CD14-positive monocyte (primary cell): ENCODE results near the gene AATK. TPM values are rescaled to one million over a fixed set of nuclear protein-coding genes. Genes with fewer than 3 reads are reported as not detected.

Experiments
- DNase-seq, 3 donors: peaks; one replicate each; pipeline ENCODE4 v3.0.0-alpha.2; 2011 to 2022
- H2AFZ ChIP-seq: 2 replicates; pipeline ENCODE4 v1.6.0; 2012; ENCODE audit warnings: mild to moderate bottlenecking, low read depth, low read length, inconsistent platforms; ENCODE audit not compliant: insufficient read depth, poor library complexity, severe bottlenecking
- H3K27ac ChIP-seq, 2 donors: 1 replicate in 1 of 2; 2 replicates in 1 of 2; pipeline ENCODE4 v1.5.1; 2012 to 2013; ENCODE audit warnings: low read length in 2 of 2, control low read depth in 1 of 2, inconsistent platforms in 1 of 2, low read depth in 1 of 2, mild to moderate bottlenecking in 1 of 2
- H3K27me3 ChIP-seq, 2 donors: one replicate each; pipeline versions ENCODE4 v1.6.0 to v1.6.1; 2011 to 2013; ENCODE audit warnings: low read length in 2 of 2; ENCODE audit not compliant: control insufficient read depth in 2 of 2, insufficient read depth in 2 of 2
- H3K36me3 ChIP-seq, 2 donors: replicated peaks in 1 of 2; 1 replicate in 1 of 2; 2 replicates in 1 of 2; pipeline versions ENCODE4 v1.5.1 to v1.6.1; 2012 to 2013; ENCODE audit warnings: low read length in 2 of 2, control low read depth in 1 of 2, inconsistent platforms in 1 of 2, mild to moderate bottlenecking in 1 of 2; ENCODE audit not compliant: insufficient read depth in 2 of 2, control insufficient read depth in 1 of 2
- H3K4me1 ChIP-seq, 2 donors: 1 replicate in 1 of 2; 2 replicates in 1 of 2; pipeline versions ENCODE4 v1.5.1 to v1.6.1; 2012 to 2013; ENCODE audit warnings: low read length in 2 of 2, control low read depth in 1 of 2, inconsistent platforms in 1 of 2, mild to moderate bottlenecking in 1 of 2, moderate library complexity in 1 of 2; ENCODE audit not compliant: insufficient read depth in 2 of 2, control insufficient read depth in 1 of 2
- H3K4me2 ChIP-seq: replicated peaks from 2 replicates; pipeline ENCODE3; 2012; ENCODE audit warnings: low read length, moderate library complexity, mild to moderate bottlenecking; ENCODE audit not compliant: poor library complexity, severe bottlenecking; ENCODE audit errors: extremely low read depth
- H3K4me3 ChIP-seq, 3 experiments: fragments of 200-600 bp in 1 of 3; sonication (generic) in 1 of 3; replicated peaks in 1 of 3; 1 replicate in 2 of 3; 2 replicates in 1 of 3; pipeline ENCODE4 v1.5.1; 2011 to 2013; ENCODE audit warnings: low read length in 3 of 3, mild to moderate bottlenecking in 3 of 3, control low read depth in 2 of 3, low read depth in 2 of 3, inconsistent platforms in 1 of 3, moderate library complexity in 1 of 3
- H3K79me2 ChIP-seq: 2 replicates; pipeline ENCODE4 v1.6.0; 2012; ENCODE audit warnings: mild to moderate bottlenecking, control low read depth, inconsistent platforms, low read length, moderate library complexity; ENCODE audit not compliant: insufficient read depth
- H3K9ac ChIP-seq: 2 replicates; pipeline ENCODE4 v1.6.0; 2017; ENCODE audit warnings: low read length, mild to moderate bottlenecking; ENCODE audit not compliant: insufficient read depth, poor library complexity, severe bottlenecking
- H3K9me3 ChIP-seq, 2 donors: replicated peaks in 1 of 2; 1 replicate in 1 of 2; 2 replicates in 1 of 2; pipeline versions ENCODE4 v1.5.1 to v1.6.1; 2012 to 2013; ENCODE audit warnings: low read length in 2 of 2, control low read depth in 1 of 2; ENCODE audit not compliant: control insufficient read depth in 1 of 2, insufficient read depth in 1 of 2
- H4K20me1 ChIP-seq: 2 replicates; pipeline ENCODE4 v1.6.0; 2012; ENCODE audit warnings: mild to moderate bottlenecking, low read length, control low read depth, moderate library complexity; ENCODE audit not compliant: insufficient read depth
- H3K27ac Mint-ChIP-seq, 7 donors: one replicate each; pipeline ENCODE4 v1.8.0; 2020; ENCODE audit warnings: mild to moderate bottlenecking in 7 of 7, mixed read lengths in 7 of 7, moderate library complexity in 6 of 7, inconsistent platforms in 2 of 7
- H3K27me3 Mint-ChIP-seq, 3 donors: one replicate each; pipeline ENCODE4 v1.8.0; 2021 to 2022; ENCODE audit warnings: low read depth in 3 of 3, mild to moderate bottlenecking in 3 of 3, mixed read lengths in 3 of 3, moderate library complexity in 3 of 3, inconsistent platforms in 1 of 3
- H3K36me3 Mint-ChIP-seq, 2 donors: one replicate each; pipeline ENCODE4 v1.8.0; 2020; ENCODE audit warnings: mixed read lengths in 2 of 2, inconsistent platforms in 1 of 2, mild to moderate bottlenecking in 1 of 2
- H3K4me1 Mint-ChIP-seq: one replicate; pipeline ENCODE4 v1.8.0; 2020; ENCODE audit warnings: mild to moderate bottlenecking, mixed read lengths
- H3K4me3 Mint-ChIP-seq, 2 donors: one replicate each; pipeline ENCODE4 v1.8.0; 2020; ENCODE audit warnings: mild to moderate bottlenecking in 2 of 2, mixed read lengths in 2 of 2, moderate library complexity in 1 of 2
- H3K9me3 Mint-ChIP-seq, 7 donors: one replicate each; pipeline ENCODE4 v1.8.0; 2020 to 2022; ENCODE audit warnings: mixed read lengths in 7 of 7, mild to moderate bottlenecking in 6 of 7, moderate library complexity in 6 of 7, inconsistent platforms in 2 of 7
- WGBS: methylation state at CpG from one replicate; pipeline ENCODE4 v1.1.5; 2013; ENCODE audit warnings: missing lambda C conversion rate; ENCODE audit not compliant: insufficient coverage; 5-methylcytosine and 5-hydroxymethylcytosine counted together
- intact Hi-C, 2 donors: fragments of 100-400 bp; cut with micrococcal nuclease; formaldehyde crosslinking; loops; one replicate each; pipeline versions ENCODE4 v1.15.0 to v1.15.1; 2023
- polyA plus RNA-seq, 3 donors: library from polyadenylated mRNA; depleted of rRNA in 1 of 3; unstranded in 2 of 3; stranded (reverse) in 1 of 3; fragments of 300-500 nt in 2 of 3; fragments of >200 nt in 1 of 3; fragmentation: Illumina TruSeq in 2 of 3; gene quantifications; 1 replicate in 2 of 3; 2 replicates in 1 of 3; pipeline ENCODE4 v1.2.3, GENCODE V29; 2012 to 2021
- TF ChIP-seq, protein P1 (sequence below): fragments of 200-600 bp; IDR thresholded peaks from one replicate; pipeline ENCODE4 v1.8.0; 2022; ENCODE audit warnings: antibody characterized with exemption, mild to moderate bottlenecking

Gene AATK
- polyA plus RNA-seq, 3 donors, result 0.93 to 15.3 (median 2.0) TPM

DNA sequence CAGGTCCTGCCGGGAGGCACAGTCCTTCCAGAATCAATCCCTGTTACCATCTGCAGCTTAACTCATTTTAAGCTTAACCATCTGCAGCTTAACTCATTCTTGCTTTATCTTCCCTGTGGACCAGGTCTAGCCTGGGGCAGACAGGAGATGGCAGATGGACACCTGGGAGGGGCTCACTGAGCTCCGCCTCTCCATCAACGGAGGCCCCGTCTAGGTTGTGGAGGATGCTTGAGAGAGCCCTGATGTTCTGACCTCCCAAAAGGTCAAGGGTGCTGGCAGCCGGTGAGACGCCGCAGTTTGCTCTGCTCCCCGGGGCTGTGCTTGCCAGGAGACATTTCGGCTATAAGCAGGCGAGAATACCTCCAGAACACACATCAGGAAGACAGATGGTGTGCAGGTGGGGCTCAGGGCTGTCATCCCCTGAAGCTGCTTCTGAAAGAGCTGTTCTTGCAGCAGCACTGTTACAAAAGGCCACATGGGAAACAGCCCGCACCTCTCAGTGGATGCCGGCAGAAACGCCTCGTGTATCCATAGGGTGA lies 89.8 kb downstream of the AATK start:
- no peaks in the 10 kb centered on the region for H3K9me3 Mint-ChIP-seq
- Histone ChIP-seq H3K4me2 (no peak overlapping the region), H3K36me3 (no peaks in the 10 kb centered on the region), H3K9me3 (no peaks in the 10 kb centered on the region), H3K4me3 (no peak overlapping the region), H3K79me2 (no peaks in the 10 kb centered on the region), H4K20me1 (peaks cover 5% of the 10 kb centered on the region), H3K27me3 (no peaks in the 10 kb centered on the region), H2AFZ (no peak overlapping the region), H3K27ac (no peak overlapping the region), H3K4me1 (no peaks in the 10 kb centered on the region), H3K9ac (no peak overlapping the region)
- 100% methylated on average over 6 of the region's 14 CpGs for WGBS
- no peak for DNase-seq
- H3K27me3 Mint-ChIP-seq, result peaks cover 7 to 11% (median 8%) of the 10 kb centered on the region in 3 donors
- no peak overlapping the region for H3K4me3 Mint-ChIP-seq
- TF ChIP-seq, protein P1, sequence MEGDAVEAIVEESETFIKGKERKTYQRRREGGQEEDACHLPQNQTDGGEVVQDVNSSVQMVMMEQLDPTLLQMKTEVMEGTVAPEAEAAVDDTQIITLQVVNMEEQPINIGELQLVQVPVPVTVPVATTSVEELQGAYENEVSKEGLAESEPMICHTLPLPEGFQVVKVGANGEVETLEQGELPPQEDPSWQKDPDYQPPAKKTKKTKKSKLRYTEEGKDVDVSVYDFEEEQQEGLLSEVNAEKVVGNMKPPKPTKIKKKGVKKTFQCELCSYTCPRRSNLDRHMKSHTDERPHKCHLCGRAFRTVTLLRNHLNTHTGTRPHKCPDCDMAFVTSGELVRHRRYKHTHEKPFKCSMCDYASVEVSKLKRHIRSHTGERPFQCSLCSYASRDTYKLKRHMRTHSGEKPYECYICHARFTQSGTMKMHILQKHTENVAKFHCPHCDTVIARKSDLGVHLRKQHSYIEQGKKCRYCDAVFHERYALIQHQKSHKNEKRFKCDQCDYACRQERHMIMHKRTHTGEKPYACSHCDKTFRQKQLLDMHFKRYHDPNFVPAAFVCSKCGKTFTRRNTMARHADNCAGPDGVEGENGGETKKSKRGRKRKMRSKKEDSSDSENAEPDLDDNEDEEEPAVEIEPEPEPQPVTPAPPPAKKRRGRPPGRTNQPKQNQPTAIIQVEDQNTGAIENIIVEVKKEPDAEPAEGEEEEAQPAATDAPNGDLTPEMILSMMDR, result no peak
- H3K4me1 Mint-ChIP-seq, result peaks cover 5% of the 10 kb centered on the region
- no peaks in the 10 kb centered on the region for H3K36me3 Mint-ChIP-seq
- H3K27ac Mint-ChIP-seq, result no peak overlapping the region
- intact Hi-C loops, result no loop called here

- no peaks in the 10 kb centered on the region for H3K9me3 Mint-ChIP-seq
- Histone ChIP-seq H3K27ac (no peak overlapping the region), H3K27me3 (no peaks in the 10 kb centered on the region), H3K9ac (no peak overlapping the region), H3K4me2 (no peak overlapping the region), H3K79me2 (no peaks in the 10 kb centered on the region), H2AFZ (no peak overlapping the region), H4K20me1 (peaks cover 5% of the 10 kb centered on the region), H3K9me3 (no peaks in the 10 kb centered on the region), H3K36me3 (no peaks in the 10 kb centered on the region), H3K4me1 (no peaks in the 10 kb centered on the region), H3K4me3 (no peak overlapping the region)
- no peak for DNase-seq
- WGBS, result 95% methylated on average over 17 of the region's 17 CpGs
- TF ChIP-seq, protein P1, result no peak
- H3K36me3 Mint-ChIP-seq, result no peaks in the 10 kb centered on the region
- no peak overlapping the region for H3K27ac Mint-ChIP-seq
- H3K4me3 Mint-ChIP-seq, result no peak overlapping the region
- H3K4me1 Mint-ChIP-seq, result peaks cover 5% of the 10 kb centered on the region
- peaks cover 7 to 11% (median 8%) of the 10 kb centered on the region in 3 donors for H3K27me3 Mint-ChIP-seq
- intact Hi-C loops, result no loop called here
Observed at GRCh38 chr17:81075307-81075706, 90.7 kb downstream of the AATK start.
